ENCODE measurements around the gene SRR. TPM values are rescaled to one million over a fixed set of nuclear protein-coding genes. Genes with fewer than 3 reads are reported as not detected.

The SRR gene, protein sequence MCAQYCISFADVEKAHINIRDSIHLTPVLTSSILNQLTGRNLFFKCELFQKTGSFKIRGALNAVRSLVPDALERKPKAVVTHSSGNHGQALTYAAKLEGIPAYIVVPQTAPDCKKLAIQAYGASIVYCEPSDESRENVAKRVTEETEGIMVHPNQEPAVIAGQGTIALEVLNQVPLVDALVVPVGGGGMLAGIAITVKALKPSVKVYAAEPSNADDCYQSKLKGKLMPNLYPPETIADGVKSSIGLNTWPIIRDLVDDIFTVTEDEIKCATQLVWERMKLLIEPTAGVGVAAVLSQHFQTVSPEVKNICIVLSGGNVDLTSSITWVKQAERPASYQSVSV
- total RNA-seq, result 19.2 and 23.4 TPM in 2 replicates

DNA sequence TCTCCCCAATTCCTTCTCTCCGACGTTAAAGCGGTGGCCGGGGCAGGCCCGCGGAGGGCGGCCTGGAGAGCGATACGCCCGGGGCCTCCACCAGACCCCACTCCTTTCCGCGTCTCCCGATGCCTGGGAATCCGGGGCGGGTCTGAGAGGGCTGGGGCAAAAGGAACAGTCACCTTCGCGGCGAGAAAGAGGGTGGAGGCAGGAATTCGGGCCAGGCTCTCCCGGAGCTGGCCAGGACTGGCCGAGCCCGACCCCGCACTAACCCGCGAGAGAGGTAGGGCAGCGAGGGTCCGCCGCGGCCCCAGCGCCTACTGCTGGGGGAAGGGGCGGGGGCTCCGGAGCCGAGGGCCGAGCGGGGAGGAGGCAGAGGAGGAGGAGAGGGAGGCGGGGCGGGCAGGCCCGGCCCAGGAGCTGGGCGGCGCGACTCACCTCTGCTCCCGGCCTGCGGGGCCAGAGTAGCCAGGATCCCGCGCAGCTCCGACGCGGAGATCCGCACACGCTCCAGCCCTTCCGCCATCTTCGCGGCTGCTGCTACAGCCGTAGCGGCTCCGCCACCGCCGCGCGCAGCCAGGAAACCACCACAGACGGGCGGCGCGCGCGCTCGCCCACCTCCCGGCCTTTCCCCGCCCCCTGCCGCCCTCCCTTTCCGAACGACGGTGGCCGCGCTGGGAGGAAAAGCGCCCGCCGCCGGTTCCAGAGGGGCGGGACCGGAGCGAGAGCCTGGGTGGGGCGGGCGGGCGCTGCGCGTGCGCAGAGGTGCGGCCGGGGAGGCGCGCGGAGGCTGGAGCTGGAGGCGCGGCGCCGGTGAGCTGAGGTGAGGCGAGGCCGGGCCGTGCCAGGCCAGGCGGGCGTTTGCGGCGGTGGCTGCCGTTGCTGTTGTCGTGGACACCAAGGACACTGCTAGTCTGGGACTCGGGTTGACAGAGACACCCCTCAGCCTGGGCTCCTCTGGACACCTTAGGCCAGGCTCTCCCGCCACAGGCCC lies at the start of gene SRR, which contains the start of gene SMG6:
TSS of gene SRR (plus strand) at position 747 of the 985 bp plus-strand sequence. CDS start 11,611 bp downstream, outside the sequence.
TSS of gene SMG6 (minus strand) at position 582 of the 985 bp plus-strand sequence. CDS start at position 517, 65 bp downstream.

GRCh38 chr17:2336215-2336851 lies 32.6 kb downstream of the SRR start, which contains the start of gene TSR1:
Gene TSR1, minus strand, starts transcription at chr17:2336457. Its CDS starts 30 bp downstream, at chr17:2336427.

DNA sequence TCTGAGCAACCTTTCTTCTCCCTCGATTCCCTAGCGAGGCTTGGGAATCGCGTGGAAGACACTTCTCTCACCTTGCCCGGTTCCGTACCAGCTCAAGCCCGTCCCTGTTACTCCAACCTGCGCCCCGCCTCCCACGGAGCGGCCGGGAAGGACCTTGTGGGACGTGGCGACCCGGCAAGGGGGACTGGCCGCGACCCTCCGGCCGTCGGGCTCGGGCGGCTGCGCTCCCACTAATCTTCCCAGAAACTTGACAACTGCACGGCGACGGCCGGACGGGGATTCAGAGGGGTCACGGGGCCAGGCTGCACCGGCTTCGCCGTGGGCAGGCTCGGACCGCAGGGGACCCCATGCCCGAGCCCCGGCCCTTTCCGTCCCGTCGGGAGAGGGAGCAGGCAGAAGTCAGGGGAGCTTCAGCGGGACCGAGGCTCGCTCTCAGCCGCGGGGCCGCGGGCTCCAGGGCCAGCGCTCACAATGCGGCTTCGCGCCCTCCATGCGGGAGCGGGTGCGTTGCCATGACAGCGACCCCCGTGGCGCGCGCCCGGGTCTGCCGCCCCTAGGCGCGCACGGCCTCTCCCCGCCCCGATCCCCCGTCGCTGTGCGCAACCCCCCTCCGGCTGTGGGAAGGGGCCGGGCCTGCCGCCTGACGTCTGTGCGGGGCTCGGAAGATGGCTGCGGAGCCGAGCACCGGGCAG lies 33.2 kb downstream of the SRR start, which contains the start of gene SGSM2:
TSS of gene SGSM2 (plus strand) at position 650 of the 692 bp plus-strand sequence. CDS start 188 bp downstream, outside the sequence.

Small RNAs within 50 kb of the gene (small RNA-seq; reads per million reads assigned to genes)
- not detected for gene AC006435.3
- gene SNORD91A, result 77.1 reads per million, percentile 97 among the genes with 10 or more reads in this experiment
- gene SNORD91B, result 8.5 reads per million, percentile 93 among the genes with 10 or more reads in this experiment

Other genes starting within 250 kb of the SRR start
- 7.6 and 12.9 TPM in 2 replicates for gene HIC1, start 248.8 kb upstream of the SRR start, total RNA-seq
- 26.9 and 35.8 TPM in 2 replicates for gene SMG6, start 165 bp upstream of the SRR start, total RNA-seq
- gene TSR1, start 32.5 kb downstream of the SRR start, total RNA-seq, result 37.2 and 37.8 TPM in 2 replicates
- gene SGSM2, start 33.6 kb downstream of the SRR start, total RNA-seq, result 22.2 and 27.8 TPM in 2 replicates
- gene MNT, start 97.1 kb downstream of the SRR start, total RNA-seq, result 10.8 and 11.5 TPM in 2 replicates
- gene METTL16, start 207.9 kb downstream of the SRR start, total RNA-seq, result 17.4 and 21.0 TPM in 2 replicates

Measured in articular chondrocyte of knee joint (primary cell).